Measurements from ENCODE around the gene IGSF21.

DNA sequence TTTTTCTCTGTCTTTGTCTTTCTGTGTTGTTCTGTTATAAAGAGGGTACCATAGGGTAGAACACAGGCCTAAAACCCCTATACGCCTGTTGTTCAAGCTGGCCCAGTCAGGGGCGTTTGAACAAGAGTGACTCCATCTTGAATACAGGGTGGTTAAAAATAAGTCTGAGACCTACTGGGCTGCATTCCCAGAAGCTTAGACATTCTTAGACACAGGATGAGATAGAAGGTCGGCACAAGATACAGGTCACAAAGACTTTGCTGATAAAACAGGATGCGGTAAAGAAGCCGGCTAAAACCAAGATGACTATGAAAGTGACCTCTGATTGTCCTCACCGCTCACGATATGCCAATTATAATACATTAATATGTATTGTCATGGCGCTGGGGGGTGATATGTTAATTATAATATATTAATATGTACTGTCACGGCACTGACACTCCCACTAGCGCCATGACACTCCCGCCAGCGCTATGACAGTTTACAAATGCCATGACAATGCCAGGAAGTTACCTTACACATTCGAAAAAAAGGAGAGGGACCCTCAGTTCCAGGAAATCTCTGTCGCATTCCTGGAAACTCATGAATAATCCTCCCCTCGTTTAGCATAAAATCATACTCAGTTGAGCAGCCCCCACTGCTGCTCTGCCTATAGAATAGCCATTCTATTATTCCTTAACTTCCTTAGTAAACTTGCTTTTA lies 314.6 kb downstream of the IGSF21 start:
- TF ChIP-seq, protein P1, sequence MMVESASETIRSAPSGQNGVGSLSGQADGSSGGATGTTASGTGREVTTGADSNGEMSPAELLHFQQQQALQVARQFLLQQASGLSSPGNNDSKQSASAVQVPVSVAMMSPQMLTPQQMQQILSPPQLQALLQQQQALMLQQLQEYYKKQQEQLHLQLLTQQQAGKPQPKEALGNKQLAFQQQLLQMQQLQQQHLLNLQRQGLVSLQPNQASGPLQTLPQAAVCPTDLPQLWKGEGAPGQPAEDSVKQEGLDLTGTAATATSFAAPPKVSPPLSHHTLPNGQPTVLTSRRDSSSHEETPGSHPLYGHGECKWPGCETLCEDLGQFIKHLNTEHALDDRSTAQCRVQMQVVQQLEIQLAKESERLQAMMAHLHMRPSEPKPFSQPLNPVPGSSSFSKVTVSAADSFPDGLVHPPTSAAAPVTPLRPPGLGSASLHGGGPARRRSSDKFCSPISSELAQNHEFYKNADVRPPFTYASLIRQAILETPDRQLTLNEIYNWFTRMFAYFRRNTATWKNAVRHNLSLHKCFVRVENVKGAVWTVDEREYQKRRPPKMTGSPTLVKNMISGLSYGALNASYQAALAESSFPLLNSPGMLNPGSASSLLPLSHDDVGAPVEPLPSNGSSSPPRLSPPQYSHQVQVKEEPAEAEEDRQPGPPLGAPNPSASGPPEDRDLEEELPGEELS (CRISPR knock-in tag; IDR thresholded peaks at IDR 0.05): no peak
- no peak for TF ChIP-seq FOXJ3 (CRISPR knock-in tag; IDR thresholded peaks at IDR 0.05; ENCODE audit: borderline replicate concordance)
- TF ChIP-seq, protein P2, sequence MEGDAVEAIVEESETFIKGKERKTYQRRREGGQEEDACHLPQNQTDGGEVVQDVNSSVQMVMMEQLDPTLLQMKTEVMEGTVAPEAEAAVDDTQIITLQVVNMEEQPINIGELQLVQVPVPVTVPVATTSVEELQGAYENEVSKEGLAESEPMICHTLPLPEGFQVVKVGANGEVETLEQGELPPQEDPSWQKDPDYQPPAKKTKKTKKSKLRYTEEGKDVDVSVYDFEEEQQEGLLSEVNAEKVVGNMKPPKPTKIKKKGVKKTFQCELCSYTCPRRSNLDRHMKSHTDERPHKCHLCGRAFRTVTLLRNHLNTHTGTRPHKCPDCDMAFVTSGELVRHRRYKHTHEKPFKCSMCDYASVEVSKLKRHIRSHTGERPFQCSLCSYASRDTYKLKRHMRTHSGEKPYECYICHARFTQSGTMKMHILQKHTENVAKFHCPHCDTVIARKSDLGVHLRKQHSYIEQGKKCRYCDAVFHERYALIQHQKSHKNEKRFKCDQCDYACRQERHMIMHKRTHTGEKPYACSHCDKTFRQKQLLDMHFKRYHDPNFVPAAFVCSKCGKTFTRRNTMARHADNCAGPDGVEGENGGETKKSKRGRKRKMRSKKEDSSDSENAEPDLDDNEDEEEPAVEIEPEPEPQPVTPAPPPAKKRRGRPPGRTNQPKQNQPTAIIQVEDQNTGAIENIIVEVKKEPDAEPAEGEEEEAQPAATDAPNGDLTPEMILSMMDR (IDR thresholded peaks at IDR 0.05): no peak
- no peak for TF ChIP-seq SOX15 (CRISPR knock-in tag; IDR thresholded peaks at IDR 0.05)
- no peak for TF ChIP-seq CREB1 (CRISPR knock-in tag; IDR thresholded peaks at IDR 0.05)
- no peak for TF ChIP-seq NFYB (CRISPR knock-in tag; conservative IDR thresholded peaks at IDR 0.05; ENCODE audit: low read depth)
- no peak for TF ChIP-seq CREM (CRISPR knock-in tag; IDR thresholded peaks at IDR 0.05)
- TF ChIP-seq, protein P3, sequence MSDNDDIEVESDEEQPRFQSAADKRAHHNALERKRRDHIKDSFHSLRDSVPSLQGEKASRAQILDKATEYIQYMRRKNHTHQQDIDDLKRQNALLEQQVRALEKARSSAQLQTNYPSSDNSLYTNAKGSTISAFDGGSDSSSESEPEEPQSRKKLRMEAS (CRISPR knock-in tag; IDR thresholded peaks at IDR 0.05): no peak
- no peak for TF ChIP-seq NR3C1 (CRISPR knock-in tag; conservative IDR thresholded peaks at IDR 0.05; ENCODE audit: low read depth)
- no peak for TF ChIP-seq HMGA2 (CRISPR knock-in tag; IDR thresholded peaks at IDR 0.05)

Data from WTC11 (cell line).